GM19397 (cell line): Measurements from ENCODE around the gene CHRM4.
A peak's percentile ranks its signal among the peaks of the same experiment; 100 is the strongest.

Experiments used
- ATAC-seq: cut with Tn5 transposase; IDR thresholded peaks from one replicate; pipeline ENCODE4 v1.9.1; 2021; ENCODE audit warnings: mild to moderate bottlenecking, moderate library complexity; ENCODE audit not compliant: unreplicated experiment

The CHRM4 gene

GRCh38 chr11:46350695-46351094 lies 40.9 kb downstream of the CHRM4 start:
- ATAC-seq = no peak

- no peak for ATAC-seq
Observed at GRCh38 chr11:46348566-46349401, 42.8 kb downstream of the CHRM4 start.

- peak; percentile 8 for ATAC-seq
Observed at GRCh38 chr11:46347637-46348311, 43.8 kb downstream of the CHRM4 start.

GRCh38 chr11:46346886-46347636 lies 44.5 kb downstream of the CHRM4 start, which contains the start of gene DGKZ:
DGKZ (plus strand) TSS chr11:46347463; CDS start chr11:46347660, 197 bp downstream.
- peak; percentile 78 for ATAC-seq

- ATAC-seq = no peak
Observed at GRCh38 chr11:46345881-46346484, 45.6 kb downstream of the CHRM4 start.

GRCh38 chr11:46345131-46345597 lies 46.4 kb downstream of the CHRM4 start:
- no peak for ATAC-seq

- no peak for ATAC-seq
Observed at GRCh38 chr11:46343520-46343919, 48.1 kb downstream of the CHRM4 start.

GRCh38 chr11:46342239-46342638 lies 49.3 kb downstream of the CHRM4 start:
- ATAC-seq = no peak

GRCh38 chr11:46341454-46341853 lies 50.1 kb downstream of the CHRM4 start:
- ATAC-seq = no peak

- no peak for ATAC-seq
Observed at GRCh38 chr11:46339816-46340215, 51.8 kb downstream of the CHRM4 start.

- no peak for ATAC-seq
Observed at GRCh38 chr11:46338988-46339666, 52.4 kb downstream of the CHRM4 start.

GRCh38 chr11:46338636-46338987 lies 53.0 kb downstream of the CHRM4 start:
- no peak for ATAC-seq

GRCh38 chr11:46337626-46338345 lies 53.8 kb downstream of the CHRM4 start:
- ATAC-seq = no peak

GRCh38 chr11:46336563-46337180 lies 54.9 kb downstream of the CHRM4 start:
- no peak for ATAC-seq

GRCh38 chr11:46335890-46336562 lies 55.5 kb downstream of the CHRM4 start:
- ATAC-seq = no peak

GRCh38 chr11:46335271-46335670 lies 56.3 kb downstream of the CHRM4 start:
- no peak for ATAC-seq

GRCh38 chr11:46334211-46334610 lies 57.4 kb downstream of the CHRM4 start:
- no peak for ATAC-seq
